Measurements from ENCODE around the gene JAG1. TPM values are rescaled to one million over a fixed set of nuclear protein-coding genes. Genes with fewer than 3 reads are reported as not detected.

The JAG1 gene
- total RNA-seq, 1 donor = 46.7 TPM

DNA sequence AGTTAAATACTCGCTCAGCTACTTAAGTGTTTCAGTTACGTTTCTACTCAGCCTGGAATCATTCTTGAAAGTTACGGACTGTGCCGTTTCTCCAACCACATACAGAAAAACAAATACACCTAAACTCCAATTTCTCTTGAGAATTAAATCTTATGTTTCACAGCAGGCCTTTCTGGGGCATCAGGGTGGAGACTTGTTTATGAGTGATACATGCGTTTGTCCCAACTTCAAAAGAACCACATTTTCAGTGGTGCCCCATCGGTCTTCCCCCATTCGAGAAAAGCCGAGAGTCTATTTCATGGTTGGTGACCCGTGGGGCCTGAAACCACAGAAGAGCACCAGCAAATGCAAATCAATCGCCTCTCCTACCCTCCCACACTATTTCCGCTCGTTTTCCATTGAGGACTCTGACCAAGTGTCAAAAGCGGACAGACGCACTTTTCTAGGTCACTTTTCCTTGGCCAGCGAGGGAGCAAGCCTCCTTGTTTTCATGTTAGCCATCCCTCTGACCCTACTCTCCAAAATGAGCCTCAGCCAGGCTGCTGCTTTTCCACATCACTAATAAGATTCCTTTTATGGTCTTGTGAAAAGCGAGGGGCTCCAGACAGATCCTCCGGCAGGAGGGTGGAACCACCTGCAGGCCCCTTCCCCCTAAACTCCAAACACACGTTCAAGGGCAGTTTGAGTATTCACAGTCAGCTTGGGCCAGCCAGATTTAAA is 3.1 kb downstream of the JAG1 start:
- TF ChIP-seq, protein P1, sequence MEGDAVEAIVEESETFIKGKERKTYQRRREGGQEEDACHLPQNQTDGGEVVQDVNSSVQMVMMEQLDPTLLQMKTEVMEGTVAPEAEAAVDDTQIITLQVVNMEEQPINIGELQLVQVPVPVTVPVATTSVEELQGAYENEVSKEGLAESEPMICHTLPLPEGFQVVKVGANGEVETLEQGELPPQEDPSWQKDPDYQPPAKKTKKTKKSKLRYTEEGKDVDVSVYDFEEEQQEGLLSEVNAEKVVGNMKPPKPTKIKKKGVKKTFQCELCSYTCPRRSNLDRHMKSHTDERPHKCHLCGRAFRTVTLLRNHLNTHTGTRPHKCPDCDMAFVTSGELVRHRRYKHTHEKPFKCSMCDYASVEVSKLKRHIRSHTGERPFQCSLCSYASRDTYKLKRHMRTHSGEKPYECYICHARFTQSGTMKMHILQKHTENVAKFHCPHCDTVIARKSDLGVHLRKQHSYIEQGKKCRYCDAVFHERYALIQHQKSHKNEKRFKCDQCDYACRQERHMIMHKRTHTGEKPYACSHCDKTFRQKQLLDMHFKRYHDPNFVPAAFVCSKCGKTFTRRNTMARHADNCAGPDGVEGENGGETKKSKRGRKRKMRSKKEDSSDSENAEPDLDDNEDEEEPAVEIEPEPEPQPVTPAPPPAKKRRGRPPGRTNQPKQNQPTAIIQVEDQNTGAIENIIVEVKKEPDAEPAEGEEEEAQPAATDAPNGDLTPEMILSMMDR (IDR thresholded peaks at IDR 0.05; ENCODE audit: insufficient read depth, low read length) = no peak
- peak overlapping the region; percentile 76 for H3K4me3 ChIP-seq (ENCODE audit: low read depth, low read length)
- peak; percentile 56 for DNase-seq (ENCODE audit: low read depth)

DNA sequence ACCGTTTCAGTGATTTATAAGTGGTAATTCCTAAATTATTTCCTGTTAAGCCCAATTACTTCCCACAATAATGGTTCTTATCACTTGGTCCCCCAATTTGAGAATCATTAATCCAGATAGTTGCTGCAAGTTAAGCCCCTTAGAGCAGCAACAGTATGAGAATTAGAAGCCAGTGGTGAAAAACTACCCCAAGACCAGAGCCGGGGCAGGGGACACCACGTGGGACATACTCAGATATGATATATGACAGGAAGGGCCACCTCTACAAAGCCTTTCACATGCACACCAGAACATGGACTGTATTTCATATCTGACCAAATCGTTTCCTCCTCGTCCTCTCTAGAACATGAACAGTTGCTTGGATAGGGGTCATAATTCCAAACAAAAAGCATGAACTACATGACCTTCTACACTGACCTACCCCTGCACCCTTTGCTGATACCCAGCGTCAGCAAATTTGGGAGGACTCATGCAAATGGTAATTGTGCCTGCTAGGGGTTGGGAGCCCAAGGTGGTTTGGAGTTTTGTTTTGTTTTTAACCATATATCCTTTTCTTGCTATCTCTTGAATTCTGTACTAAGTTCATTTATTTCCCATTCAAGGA is 3.9 kb downstream of the JAG1 start:
- H3K4me3 ChIP-seq (ENCODE audit: low read depth, low read length) = peak overlapping the region; percentile 76
- TF ChIP-seq, protein P1 (IDR thresholded peaks at IDR 0.05; ENCODE audit: insufficient read depth, low read length) = no peak
- no peak for DNase-seq (ENCODE audit: low read depth)

DNA sequence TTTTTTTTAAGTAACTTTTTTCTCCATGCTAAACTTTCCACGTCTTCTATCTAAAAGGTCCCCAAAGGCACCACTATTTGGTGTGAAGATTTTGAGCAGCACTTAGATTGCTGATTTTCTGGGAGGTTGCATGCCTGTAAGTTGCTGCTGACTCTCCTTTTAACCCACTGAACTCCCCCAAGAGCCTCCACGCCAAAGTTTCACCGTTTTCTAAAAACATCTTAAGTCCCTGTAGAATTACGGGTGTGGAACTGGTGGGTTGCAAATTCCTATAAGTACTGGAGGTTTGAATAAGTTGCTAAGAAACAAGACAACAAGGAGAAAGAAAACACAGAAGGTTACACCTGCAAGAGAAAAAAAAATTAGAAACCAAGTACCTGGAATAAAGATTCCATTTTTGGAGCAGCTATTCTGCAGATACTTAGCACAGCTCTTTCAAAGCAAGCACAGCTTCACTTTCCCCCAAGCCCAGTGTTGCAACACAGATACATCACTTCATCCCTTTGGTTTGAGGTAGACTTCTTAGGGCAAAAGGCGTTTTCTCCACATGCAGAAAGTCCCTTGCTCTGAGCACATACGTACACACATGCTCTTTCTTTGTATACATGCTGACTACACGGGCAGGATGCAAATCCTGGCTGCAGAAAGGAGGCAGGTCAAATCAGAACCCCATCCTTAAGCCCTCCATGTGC is 5.0 kb downstream of the JAG1 start:
- peak overlapping the region; percentile 1 for H3K4me3 ChIP-seq (ENCODE audit: low read depth, low read length)
- TF ChIP-seq, protein P1 (IDR thresholded peaks at IDR 0.05; ENCODE audit: insufficient read depth, low read length) = no peak
- peak; percentile 39 for DNase-seq (ENCODE audit: low read depth)

DNA sequence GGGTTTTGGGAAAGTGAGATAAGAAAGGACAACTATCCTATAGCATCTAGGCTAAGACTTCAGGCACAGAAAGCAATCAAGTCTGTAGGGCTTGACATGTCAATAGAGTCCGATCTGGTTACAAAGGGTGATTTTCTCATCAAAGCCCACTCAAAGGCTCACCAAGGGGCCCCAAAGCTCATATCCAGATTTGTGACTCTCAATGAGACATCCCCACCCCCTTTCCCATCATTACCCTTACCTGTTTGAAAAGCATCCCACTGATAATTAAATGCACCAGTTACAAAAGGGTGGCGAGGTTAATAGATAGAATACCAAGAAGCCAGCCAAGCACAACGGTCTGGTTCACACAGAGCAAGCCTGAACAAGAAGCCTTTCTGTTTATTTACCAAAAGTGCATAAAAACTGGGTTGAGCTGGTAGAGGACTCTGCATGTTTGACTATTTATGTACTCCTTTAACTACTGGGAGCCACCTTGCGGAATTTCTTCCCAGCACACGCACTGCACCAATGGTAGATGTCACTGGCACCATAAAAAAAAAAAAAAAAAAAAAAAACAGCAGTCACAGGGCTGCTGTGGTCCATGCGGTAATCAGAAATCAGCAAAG is 6.1 kb downstream of the JAG1 start:
- TF ChIP-seq, protein P1 (IDR thresholded peaks at IDR 0.05; ENCODE audit: insufficient read depth, low read length) = no peak
- no peak overlapping the region for H3K4me3 ChIP-seq (ENCODE audit: low read depth, low read length)
- DNase-seq (ENCODE audit: low read depth) = no peak

DNA sequence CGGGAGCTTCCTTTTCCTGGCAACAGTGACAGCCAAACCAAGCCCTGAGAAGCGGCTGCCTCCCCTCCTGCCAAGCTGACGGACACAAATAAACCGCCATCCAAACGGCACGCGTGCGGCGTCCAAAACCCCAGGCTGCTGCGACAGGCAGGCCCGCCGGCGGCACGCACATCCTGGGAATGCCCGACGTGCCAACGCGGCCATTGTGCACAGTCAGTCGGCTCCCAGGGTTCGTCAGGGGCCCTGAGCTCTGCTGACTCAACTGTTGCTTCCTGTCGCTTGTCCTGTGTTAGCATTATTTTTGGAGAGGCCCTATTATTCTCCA is 6.8 kb downstream of the JAG1 start:
- TF ChIP-seq, protein P1 (IDR thresholded peaks at IDR 0.05; ENCODE audit: insufficient read depth, low read length) = no peak
- peak; percentile 54 for DNase-seq (ENCODE audit: low read depth)
- H3K4me3 ChIP-seq (ENCODE audit: low read depth, low read length) = peak overlapping the region; percentile 36

DNA sequence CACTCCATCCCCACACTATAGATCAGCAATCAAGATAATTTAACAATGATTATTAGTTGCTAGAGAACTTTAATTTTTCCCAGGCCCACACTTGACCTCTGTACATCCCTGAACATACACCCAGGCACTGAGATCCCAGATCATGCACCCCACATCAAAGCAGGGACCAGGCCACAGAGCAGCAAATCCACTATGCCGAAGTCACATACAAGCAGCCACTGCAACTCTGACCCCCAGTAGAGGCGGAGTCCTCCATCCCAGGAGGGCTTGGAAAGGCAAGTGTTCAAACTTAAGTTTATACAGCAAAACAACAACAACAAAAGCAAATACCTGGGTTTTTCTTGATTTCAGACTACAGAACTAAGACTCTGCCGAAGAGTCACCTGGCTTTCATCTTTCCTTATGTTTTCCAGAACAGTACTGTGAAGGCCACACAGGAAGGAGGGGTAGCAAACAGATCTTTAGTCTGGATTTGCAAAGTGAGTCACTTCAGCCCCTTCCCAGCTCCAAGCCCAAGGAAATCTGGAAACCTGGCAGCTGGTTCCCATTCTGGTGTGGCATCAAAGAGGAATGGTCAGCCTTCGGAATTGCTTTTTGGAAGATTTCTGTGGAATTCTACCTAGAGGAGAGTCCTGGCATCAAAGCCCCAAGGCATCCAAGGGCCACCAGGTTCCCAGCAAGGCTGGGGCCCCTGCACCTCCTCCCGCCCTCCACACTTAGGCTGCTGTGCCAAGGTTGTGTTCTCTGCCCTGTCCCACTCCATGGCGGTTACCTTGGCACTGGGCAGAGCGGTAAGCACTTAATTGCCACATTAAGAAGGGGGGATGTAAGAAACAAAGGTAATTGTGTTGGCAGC is 7.3 kb downstream of the JAG1 start:
- no peak for DNase-seq (ENCODE audit: low read depth)
- TF ChIP-seq, protein P1 (IDR thresholded peaks at IDR 0.05; ENCODE audit: insufficient read depth, low read length) = no peak
- no peak overlapping the region for H3K4me3 ChIP-seq (ENCODE audit: low read depth, low read length)

Data from fibroblast of the aortic adventitia (primary cell).